Measurements from ENCODE around the gene PLAAT5. TPM values are rescaled to one million over a fixed set of nuclear protein-coding genes. Genes with fewer than 3 reads are reported as not detected.

The PLAAT5 gene
- total RNA-seq, 3 donors from 2014 or later (not counting 1 experiment from before 2014, with no cell fraction given), result 0.59 to 3.0 (median 0.95) TPM

- Mint-ChIP-seq H3K4me3 (no peak overlapping the region), H3K36me3 (no peaks in the 10 kb centered on the region), H3K27ac (no peak overlapping the region), H3K27me3 (ENCODE audit: low read depth in 2 of 2) (peaks cover 26 to 33% of the 10 kb centered on the region in 2 donors), H3K9me3 (no peaks in the 10 kb centered on the region), H3K4me1 (no peaks in the 10 kb centered on the region)
- no peak for DNase-seq
- TF ChIP-seq, protein P1, sequence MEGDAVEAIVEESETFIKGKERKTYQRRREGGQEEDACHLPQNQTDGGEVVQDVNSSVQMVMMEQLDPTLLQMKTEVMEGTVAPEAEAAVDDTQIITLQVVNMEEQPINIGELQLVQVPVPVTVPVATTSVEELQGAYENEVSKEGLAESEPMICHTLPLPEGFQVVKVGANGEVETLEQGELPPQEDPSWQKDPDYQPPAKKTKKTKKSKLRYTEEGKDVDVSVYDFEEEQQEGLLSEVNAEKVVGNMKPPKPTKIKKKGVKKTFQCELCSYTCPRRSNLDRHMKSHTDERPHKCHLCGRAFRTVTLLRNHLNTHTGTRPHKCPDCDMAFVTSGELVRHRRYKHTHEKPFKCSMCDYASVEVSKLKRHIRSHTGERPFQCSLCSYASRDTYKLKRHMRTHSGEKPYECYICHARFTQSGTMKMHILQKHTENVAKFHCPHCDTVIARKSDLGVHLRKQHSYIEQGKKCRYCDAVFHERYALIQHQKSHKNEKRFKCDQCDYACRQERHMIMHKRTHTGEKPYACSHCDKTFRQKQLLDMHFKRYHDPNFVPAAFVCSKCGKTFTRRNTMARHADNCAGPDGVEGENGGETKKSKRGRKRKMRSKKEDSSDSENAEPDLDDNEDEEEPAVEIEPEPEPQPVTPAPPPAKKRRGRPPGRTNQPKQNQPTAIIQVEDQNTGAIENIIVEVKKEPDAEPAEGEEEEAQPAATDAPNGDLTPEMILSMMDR (IDR thresholded peaks at IDR 0.05), result no peak
- intact Hi-C loops (cut with micrococcal nuclease), result no loop called here
- ATAC-seq, result no peak
- Histone ChIP-seq H3K27me3 (ENCODE audit: control insufficient read depth, insufficient read depth, low read length) (no peaks in the 10 kb centered on the region), H3K36me3 (ENCODE audit: control insufficient read depth, insufficient read depth, low read length) (no peaks in the 10 kb centered on the region), H3K4me3 (ENCODE audit: low read length) (no peak overlapping the region), H3K4me1 (ENCODE audit: control insufficient read depth, insufficient read depth, low read length) (no peaks in the 10 kb centered on the region), H3K9me3 (ENCODE audit: control insufficient read depth, insufficient read depth, low read length) (no peaks in the 10 kb centered on the region), H3K27ac (ENCODE audit: low read length) (no peak overlapping the region)
- 92% methylated on average over 2 of the region's 2 CpGs for WGBS (ENCODE audit: insufficient coverage)
These were observed 62.9 kb downstream of the PLAAT5 start for GRCh38 chr11:63427971-63428508.

GRCh38 chr11:63417174-63417852, 73.7 kb downstream of the PLAAT5 start:
- ATAC-seq, result no peak

More at GRCh38 chr11:63417174-63417852, 73.7 kb downstream of the PLAAT5 start:
- WGBS (ENCODE audit: insufficient coverage), result 64% methylated on average over 2 of the region's 2 CpGs
- H3K9me3 Mint-ChIP-seq, result no peaks in the 10 kb centered on the region
- H3K4me3 Mint-ChIP-seq, result no peak overlapping the region
- H3K27me3 ChIP-seq (ENCODE audit: control insufficient read depth, insufficient read depth, low read length), result no peaks in the 10 kb centered on the region
- peaks cover 6 to 22% of the 10 kb centered on the region in 2 donors for H3K27me3 Mint-ChIP-seq (ENCODE audit: low read depth in 2 of 2)
- TF ChIP-seq, protein P1 (IDR thresholded peaks at IDR 0.05), result no peak
- no peaks in the 10 kb centered on the region for H3K4me1 ChIP-seq (ENCODE audit: control insufficient read depth, insufficient read depth, low read length)
- H3K36me3 ChIP-seq (ENCODE audit: control insufficient read depth, insufficient read depth, low read length), result no peaks in the 10 kb centered on the region
- peaks cover 6 to 9% of the 10 kb centered on the region in 2 donors for H3K4me1 Mint-ChIP-seq
- H3K36me3 Mint-ChIP-seq, result no peaks in the 10 kb centered on the region
- H3K9me3 ChIP-seq (ENCODE audit: control insufficient read depth, insufficient read depth, low read length), result no peaks in the 10 kb centered on the region
- no peak for DNase-seq
- intact Hi-C loops (cut with micrococcal nuclease), result no loop called here
- no peak overlapping the region for H3K4me3 ChIP-seq (ENCODE audit: low read length)
- no peak overlapping the region for H3K27ac Mint-ChIP-seq
- H3K27ac ChIP-seq (ENCODE audit: low read length), result no peak overlapping the region

Other genes starting within 250 kb of the PLAAT5 start
- gene SLC22A25, start 247.6 kb downstream of the PLAAT5 start, total RNA-seq, result not detected
- gene SLC22A9, start 121.4 kb downstream of the PLAAT5 start, total RNA-seq, result not detected
- gene LGALS12, start 14.9 kb upstream of the PLAAT5 start, total RNA-seq, result 1 to 10 TPM in 1 of 3 donors, under 1 TPM in 2; 0.23 to 1.8 (median 0.38) TPM
- gene PLAAT4, start 45.6 kb upstream of the PLAAT5 start, total RNA-seq, result 100 to 1,000 TPM; 204 to 215 (median 210) TPM
- gene PLAAT2, start 72.2 kb upstream of the PLAAT5 start, total RNA-seq, result 1 to 10 TPM; 1.6 to 5.6 (median 4.6) TPM
- 10 to 100 TPM; 32.5 to 34.1 (median 34.1) TPM for gene PLAAT3, start 123.3 kb upstream of the PLAAT5 start, total RNA-seq
- gene ATL3, start 180.2 kb upstream of the PLAAT5 start, total RNA-seq, result 10 to 100 TPM; 35.7 to 46.8 (median 41.6) TPM
- gene RTN3, start 190.3 kb upstream of the PLAAT5 start, total RNA-seq, result 10 to 100 TPM; 36.9 to 43.0 (median 37.6) TPM

All from natural killer cell (primary cell).